Smooth muscle cell (in vitro differentiated cells): Measurements from ENCODE around the gene FAM107B. TPM values are rescaled to one million over a fixed set of nuclear protein-coding genes. Genes with fewer than 3 reads are reported as not detected.

Experiments used
- DNase-seq: peaks from one replicate; lab custom pipeline; 2025; ENCODE audit not compliant: unreplicated experiment; lab: John Stamatoyannopoulos, UW
- H2AFZ ChIP-seq: fragments of 200-600 bp; sonication (generic); 2 replicates; pipeline ENCODE4 v1.6.0; 2016; ENCODE audit warnings: antibody characterized with exemption, low read depth, mild to moderate bottlenecking
- H3F3A ChIP-seq: fragments of 200-600 bp; sonication (generic); 2 replicates; pipeline ENCODE4 v1.6.0; 2017; ENCODE audit warnings: antibody characterized with exemption, low read depth
- H3K27ac ChIP-seq: fragments of 200-600 bp; sonication (generic); 2 replicates; pipeline ENCODE4 v1.5.1; 2016; ENCODE audit warnings: low read depth, mild to moderate bottlenecking
- H3K27me3 ChIP-seq: fragments of 200-600 bp; sonication (generic); 2 replicates; pipeline ENCODE4 v1.6.1; 2016; ENCODE audit warnings: low read depth, mild to moderate bottlenecking
- H3K36me3 ChIP-seq: fragments of 200-600 bp; sonication (generic); 2 replicates; pipeline ENCODE4 v1.5.1; 2016; ENCODE audit warnings: low read depth
- H3K4me1 ChIP-seq: fragments of 200-600 bp; sonication (generic); 2 replicates; pipeline ENCODE4 v1.5.1; 2016; ENCODE audit warnings: low read depth
- H3K4me2 ChIP-seq: fragments of 200-600 bp; sonication (generic); 2 replicates; pipeline ENCODE4 v1.6.0; 2016; ENCODE audit warnings: mild to moderate bottlenecking
- H3K4me3 ChIP-seq: fragments of 200-600 bp; sonication (generic); 2 replicates; pipeline ENCODE4 v1.5.1; 2016; ENCODE audit warnings: mild to moderate bottlenecking
- H3K79me2 ChIP-seq: fragments of 200-600 bp; sonication (generic); 2 replicates; pipeline ENCODE4 v1.6.0; 2016; ENCODE audit warnings: low read depth, mild to moderate bottlenecking
- H3K9ac ChIP-seq: fragments of 200-600 bp; sonication (generic); 2 replicates; pipeline ENCODE4 v1.6.0; 2016; ENCODE audit warnings: low read depth
- H3K9me3 ChIP-seq: fragments of 200-600 bp; sonication (generic); replicated peaks from 2 replicates; pipeline ENCODE4 v1.5.1; 2016; ENCODE audit warnings: low read depth
- H4K20me1 ChIP-seq: fragments of 200-600 bp; sonication (generic); 2 replicates; pipeline ENCODE4 v1.6.0; 2016; ENCODE audit warnings: low read depth
- WGBS: methylation state at CpG from one replicate; pipeline ENCODE4 v1.1.7; 2016; ENCODE audit warnings: low lambda C conversion rate; 5-methylcytosine and 5-hydroxymethylcytosine counted together
- polyA plus RNA-seq: library from polyadenylated mRNA; unstranded; fragments of >200 nt; fragmentation: Nextera tagmentation; extraction: Ambion mirVana; gene quantifications from 2 replicates; pipeline ENCODE4 v1.2.1, GENCODE V29; 2016
- total RNA-seq: library from RNA; depleted of rRNA; stranded (reverse); fragments of >200 nt; gene quantifications from 2 replicates; pipeline ENCODE4 v1.2.3, GENCODE V29; 2014
- TF ChIP-seq, protein P1 (sequence below): fragments of 200-600 bp; sonication (generic); IDR thresholded peaks from 2 replicates; pipeline ENCODE4 v1.5.1; 2017; ENCODE audit warnings: borderline replicate concordance, mild to moderate bottlenecking, antibody characterized with exemption; ENCODE audit not compliant: insufficient read depth, poor library complexity, severe bottlenecking

Gene FAM107B
- total and polyA plus RNA-seq, 2 experiments from 2014 or later = 8.7 to 9.0 TPM

- Histone ChIP-seq H3K9ac (no peak overlapping the region), H3K27ac (no peak overlapping the region), H3K4me1 (no peaks in the 10 kb centered on the region), H3F3A (no peaks in the 10 kb centered on the region), H2AFZ (no peak overlapping the region), H3K9me3 (no peaks in the 10 kb centered on the region), H4K20me1 (no peaks in the 10 kb centered on the region), H3K36me3 (no peaks in the 10 kb centered on the region), H3K4me2 (no peak overlapping the region), H3K27me3 (peaks cover 5% of the 10 kb centered on the region), H3K4me3 (no peak overlapping the region), H3K79me2 (no peaks in the 10 kb centered on the region)
- WGBS = 82% methylated on average over 6 of the region's 6 CpGs
- TF ChIP-seq, protein P1, sequence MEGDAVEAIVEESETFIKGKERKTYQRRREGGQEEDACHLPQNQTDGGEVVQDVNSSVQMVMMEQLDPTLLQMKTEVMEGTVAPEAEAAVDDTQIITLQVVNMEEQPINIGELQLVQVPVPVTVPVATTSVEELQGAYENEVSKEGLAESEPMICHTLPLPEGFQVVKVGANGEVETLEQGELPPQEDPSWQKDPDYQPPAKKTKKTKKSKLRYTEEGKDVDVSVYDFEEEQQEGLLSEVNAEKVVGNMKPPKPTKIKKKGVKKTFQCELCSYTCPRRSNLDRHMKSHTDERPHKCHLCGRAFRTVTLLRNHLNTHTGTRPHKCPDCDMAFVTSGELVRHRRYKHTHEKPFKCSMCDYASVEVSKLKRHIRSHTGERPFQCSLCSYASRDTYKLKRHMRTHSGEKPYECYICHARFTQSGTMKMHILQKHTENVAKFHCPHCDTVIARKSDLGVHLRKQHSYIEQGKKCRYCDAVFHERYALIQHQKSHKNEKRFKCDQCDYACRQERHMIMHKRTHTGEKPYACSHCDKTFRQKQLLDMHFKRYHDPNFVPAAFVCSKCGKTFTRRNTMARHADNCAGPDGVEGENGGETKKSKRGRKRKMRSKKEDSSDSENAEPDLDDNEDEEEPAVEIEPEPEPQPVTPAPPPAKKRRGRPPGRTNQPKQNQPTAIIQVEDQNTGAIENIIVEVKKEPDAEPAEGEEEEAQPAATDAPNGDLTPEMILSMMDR = no peak
- no peak for DNase-seq
These were observed 17.3 kb downstream of the FAM107B start for GRCh38 chr10:14757394-14757793.

GRCh38 chr10:14753441-14753840 is 21.3 kb downstream of the FAM107B start:
- 76% methylated on average over 1 of the region's 1 CpG for WGBS
- no peaks in the 10 kb centered on the region for H4K20me1 ChIP-seq
- H3K4me3 ChIP-seq = no peak overlapping the region
- no peak overlapping the region for H3K4me2 ChIP-seq
- H3K36me3 ChIP-seq = no peaks in the 10 kb centered on the region
- H3F3A ChIP-seq = no peaks in the 10 kb centered on the region
- H3K27ac ChIP-seq = no peak overlapping the region
- no peak overlapping the region for H2AFZ ChIP-seq
- H3K4me1 ChIP-seq = no peaks in the 10 kb centered on the region
- H3K9me3 ChIP-seq = no peaks in the 10 kb centered on the region
- TF ChIP-seq, protein P1 = no peak
- H3K79me2 ChIP-seq = no peaks in the 10 kb centered on the region
- DNase-seq = no peak
- no peak overlapping the region for H3K9ac ChIP-seq
- peaks cover 5% of the 10 kb centered on the region for H3K27me3 ChIP-seq

DNA sequence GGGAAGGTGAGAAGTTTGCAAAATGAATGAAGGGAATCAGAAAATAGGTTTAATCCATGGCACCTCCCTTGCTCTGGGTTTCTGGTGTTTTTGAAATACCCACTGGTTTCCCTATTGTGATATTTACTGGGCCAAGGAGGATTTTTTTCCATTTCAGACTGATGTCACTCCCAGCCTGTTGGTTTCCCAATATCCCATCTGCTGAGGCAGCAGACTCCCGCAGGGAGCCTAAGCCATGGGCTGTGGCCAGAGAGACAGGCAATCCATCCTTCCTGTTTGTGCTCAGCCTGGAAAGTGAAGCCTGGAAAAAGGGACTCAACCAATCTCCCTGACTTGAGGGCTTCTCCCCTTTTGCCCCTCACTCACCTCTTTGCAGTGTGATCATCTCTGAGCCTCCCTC is 22.8 kb downstream of the FAM107B start:
- no peak overlapping the region for H3K9ac ChIP-seq
- no peak overlapping the region for H3K4me2 ChIP-seq
- no peaks in the 10 kb centered on the region for H3K79me2 ChIP-seq
- no peaks in the 10 kb centered on the region for H4K20me1 ChIP-seq
- H3K27me3 ChIP-seq = peaks cover 5% of the 10 kb centered on the region
- no peaks in the 10 kb centered on the region for H3F3A ChIP-seq
- no peak overlapping the region for H3K4me3 ChIP-seq
- H3K36me3 ChIP-seq = no peaks in the 10 kb centered on the region
- 11% methylated on average over 1 of the region's 1 CpG for WGBS
- peak overlapping the region; percentile 15 for H2AFZ ChIP-seq
- TF ChIP-seq, protein P1 = no peak
- H3K9me3 ChIP-seq = no peaks in the 10 kb centered on the region
- no peak for DNase-seq
- H3K27ac ChIP-seq = no peak overlapping the region
- no peaks in the 10 kb centered on the region for H3K4me1 ChIP-seq
